Measurements from ENCODE around the gene COL19A1. TPM values are rescaled to one million over a fixed set of nuclear protein-coding genes. Genes with fewer than 3 reads are reported as not detected.
"Not testable (repeated sequence)": the region's sequence is repeated elsewhere in the genome, so short reads cannot be mapped to it uniquely, and the experiment has no call there.

Gene COL19A1
- total and polyA plus RNA-seq, 3 donors from 2014 or later: 0.30 to 2.5 (median 1.4) TPM

DNA sequence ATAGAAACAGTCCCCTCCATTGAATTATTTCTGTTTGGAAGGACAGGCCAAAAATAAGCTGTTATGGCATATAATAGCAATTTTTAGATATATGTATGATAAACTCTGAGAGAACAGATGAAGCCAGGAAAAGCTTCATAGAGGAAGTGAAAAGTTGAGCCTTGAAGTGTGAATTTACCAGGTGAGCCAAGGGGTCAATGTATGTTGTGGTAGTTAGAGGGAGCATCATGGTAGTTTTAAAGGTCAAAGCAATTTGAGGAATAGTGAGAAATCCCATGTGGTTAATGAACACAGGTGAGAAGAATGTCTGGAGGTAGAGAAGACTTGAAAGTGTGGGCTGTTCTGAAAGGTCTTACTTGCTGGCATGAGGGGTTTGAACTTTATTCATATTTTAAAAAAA lies 47.0 kb downstream of the COL19A1 start:
- H3K27ac ChIP-seq: no peak overlapping the region
- DNase-seq: no peak
- no peaks in the 10 kb centered on the region for H3K36me3 ChIP-seq (ENCODE audit: low read depth, missing control alignments)
- no peaks in the 10 kb centered on the region for H3K9me3 ChIP-seq
- no peaks in the 10 kb centered on the region for H3K27me3 ChIP-seq
- no peak for TF ChIP-seq CTCF (IDR thresholded peaks at IDR 0.05)
- TF ChIP-seq POLR2A (IDR thresholded peaks at IDR 0.05): no peak
- intact Hi-C loops (cut with DNase I; ENCODE audit: low total_unique reads): no loop called here
- no peaks in the 10 kb centered on the region for H3K4me1 ChIP-seq
- H3K4me3 ChIP-seq: no peak overlapping the region

- intact Hi-C loops (cut with DNase I; ENCODE audit: low total_unique reads): no loop called here
- 28 to 54% methylated on average over 2 of the region's 2 CpGs for WGBS, 2 donors
Observed at GRCh38 chr6:69914015-69914485, 47.7 kb downstream of the COL19A1 start.

GRCh38 chr6:69915346-69915745 lies 49.0 kb downstream of the COL19A1 start:
- H3K27ac ChIP-seq: no peak overlapping the region
- H3K36me3 ChIP-seq (ENCODE audit: low read depth, missing control alignments): no peaks in the 10 kb centered on the region
- H3K4me1 ChIP-seq: no peaks in the 10 kb centered on the region
- intact Hi-C loops (cut with DNase I; ENCODE audit: low total_unique reads): no loop called here
- no peak overlapping the region for H3K4me3 ChIP-seq
- 51% methylated on average over 2 of the region's 2 CpGs for WGBS, 2 donors
- no peak for TF ChIP-seq POLR2A (IDR thresholded peaks at IDR 0.05)
- TF ChIP-seq CTCF (IDR thresholded peaks at IDR 0.05): no peak
- no peak for DNase-seq
- H3K27me3 ChIP-seq: no peaks in the 10 kb centered on the region
- H3K9me3 ChIP-seq: no peaks in the 10 kb centered on the region

More at GRCh38 chr6:69914015-69914485, 47.7 kb downstream of the COL19A1 start:
- Histone ChIP-seq H3K27ac (no peak overlapping the region), H3K9me3 (no peaks in the 10 kb centered on the region), H3K4me1 (no peaks in the 10 kb centered on the region), H3K36me3 (ENCODE audit: low read depth, missing control alignments) (no peaks in the 10 kb centered on the region), H3K27me3 (no peaks in the 10 kb centered on the region), H3K4me3 (no peak overlapping the region)
- no peak for DNase-seq
- no peak for TF ChIP-seq CTCF (IDR thresholded peaks at IDR 0.05)
- no peak for TF ChIP-seq POLR2A (IDR thresholded peaks at IDR 0.05)

DNA sequence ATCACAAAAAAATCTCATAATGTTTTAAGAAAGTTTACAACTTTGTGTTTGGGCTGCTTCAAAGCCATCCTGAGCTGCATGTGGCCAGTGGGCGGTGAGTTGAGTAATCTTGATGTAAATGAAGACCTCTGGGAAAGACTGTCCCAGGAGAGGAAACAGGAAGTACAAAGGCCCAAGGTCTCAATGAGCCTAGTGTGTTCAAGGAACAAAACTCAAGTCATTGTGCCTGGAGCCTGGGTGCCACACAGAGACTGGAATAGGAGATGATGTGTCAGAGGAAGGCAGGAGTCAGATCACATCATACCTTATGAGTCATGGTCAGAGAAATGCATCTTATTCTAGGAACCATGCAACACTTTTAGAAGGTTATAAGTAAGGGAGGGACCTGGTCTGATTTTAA lies 51.5 kb downstream of the COL19A1 start:
- H3K27ac ChIP-seq: no peak overlapping the region
- intact Hi-C loops (cut with DNase I; ENCODE audit: low total_unique reads): no loop called here
- H3K9me3 ChIP-seq: no peaks in the 10 kb centered on the region
- no peak for TF ChIP-seq POLR2A (IDR thresholded peaks at IDR 0.05)
- no peak overlapping the region for H3K4me3 ChIP-seq
- H3K36me3 ChIP-seq (ENCODE audit: low read depth, missing control alignments): no peaks in the 10 kb centered on the region
- H3K27me3 ChIP-seq: no peaks in the 10 kb centered on the region
- no peaks in the 10 kb centered on the region for H3K4me1 ChIP-seq
- 85 to 96% methylated on average over 1 of the region's 1 CpG for WGBS, 2 donors
- DNase-seq: no peak

DNA sequence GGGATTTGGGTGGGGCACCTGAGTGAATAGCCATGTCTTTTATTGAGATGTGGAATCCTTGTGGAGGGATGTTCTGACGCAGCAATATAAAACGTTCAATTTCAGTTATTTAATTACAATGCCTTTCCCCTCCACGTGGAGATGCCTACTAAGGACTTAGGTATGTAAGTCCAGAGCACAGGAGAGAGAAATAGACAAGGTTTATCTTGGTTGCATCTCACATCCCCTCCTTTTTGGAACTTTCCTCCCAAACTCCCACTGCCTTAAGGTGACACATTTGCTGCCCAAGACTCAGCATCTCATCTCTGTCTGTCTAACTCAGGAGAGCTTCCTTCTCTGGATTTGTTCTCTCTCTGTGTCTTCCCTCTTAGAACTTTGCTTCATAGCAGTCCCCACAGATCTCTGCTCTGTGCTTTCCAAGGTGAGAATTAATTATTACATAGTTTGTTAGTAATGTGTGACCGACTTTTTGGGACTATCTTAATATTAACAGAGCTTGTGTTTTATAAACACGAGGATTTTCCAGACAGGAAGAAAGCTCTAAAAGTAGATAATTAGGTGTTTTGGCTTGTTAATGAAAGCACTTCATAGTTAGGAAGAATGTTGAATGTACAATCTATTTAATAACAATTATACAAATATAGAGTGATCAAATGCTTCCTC lies 52.6 kb downstream of the COL19A1 start:
- TF ChIP-seq CTCF (IDR thresholded peaks at IDR 0.05) (no peak), POLR2A (IDR thresholded peaks at IDR 0.05) (no peak)
- Histone ChIP-seq H3K36me3 (ENCODE audit: low read depth, missing control alignments) (no peaks in the 10 kb centered on the region), H3K27me3 (no peaks in the 10 kb centered on the region), H3K4me3 (no peak overlapping the region), H3K27ac (no peak overlapping the region), H3K9me3 (no peaks in the 10 kb centered on the region), H3K4me1 (no peaks in the 10 kb centered on the region)
- DNase-seq: no peak
- 66 to 71% methylated on average over 5 of the region's 5 CpGs for WGBS, 2 donors
- intact Hi-C loops (cut with DNase I; ENCODE audit: low total_unique reads): no loop called here

DNA sequence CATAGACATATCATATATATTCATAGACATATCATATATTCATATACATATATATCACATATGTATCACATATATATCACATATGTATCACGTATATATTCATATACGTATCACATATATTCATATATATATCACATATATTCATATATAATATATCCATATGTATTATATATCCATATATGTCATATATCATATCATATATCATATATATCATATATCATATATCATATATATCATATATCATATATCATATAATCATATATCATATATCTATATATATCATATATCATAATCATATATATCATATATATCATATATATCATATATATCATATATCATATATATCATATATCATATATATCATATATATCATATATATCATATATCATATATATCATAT lies 54.7 kb downstream of the COL19A1 start:
- H3K4me3 ChIP-seq; H3K27me3 ChIP-seq; H3K9me3 ChIP-seq; H3K27ac ChIP-seq; intact Hi-C loops (cut with DNase I; ENCODE audit: low total_unique reads); DNase-seq; H3K4me1 ChIP-seq; H3K36me3 ChIP-seq (ENCODE audit: low read depth, missing control alignments): not testable (repeated sequence)
- 60% methylated on average over 1 of the region's 2 CpGs; no CpG with 5 or more reads in 1 of the 2 donors for WGBS, 2 donors

DNA sequence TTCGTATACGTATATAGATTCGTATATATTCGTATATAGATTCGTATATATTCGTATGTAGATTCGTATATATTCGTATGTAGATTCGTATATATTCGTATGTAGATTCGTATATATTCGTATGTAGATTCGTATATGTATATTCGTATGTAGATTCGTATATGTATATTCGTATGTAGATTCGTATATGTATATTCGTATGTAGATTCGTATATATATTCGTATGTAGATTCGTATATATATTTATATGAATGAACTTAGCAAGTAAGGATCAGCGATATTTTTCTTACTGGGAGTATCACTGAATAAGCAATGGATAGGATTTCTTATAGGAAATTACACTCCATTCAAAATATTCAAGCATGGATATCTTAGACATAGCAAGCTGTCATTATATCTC lies 55.3 kb downstream of the COL19A1 start:
- 83 to 92% methylated on average over 22 of the region's 22 CpGs for WGBS, 2 donors

More for the DNA sequence above, 55.3 kb downstream of the COL19A1 start:
- H3K9me3 ChIP-seq; H3K4me1 ChIP-seq; DNase-seq; H3K27me3 ChIP-seq; H3K36me3 ChIP-seq (ENCODE audit: low read depth, missing control alignments); H3K27ac ChIP-seq; H3K4me3 ChIP-seq; intact Hi-C loops (cut with DNase I; ENCODE audit: low total_unique reads): not testable (repeated sequence)
